ENCODE measurements around the gene TBC1D1. TPM values are rescaled to one million over a fixed set of nuclear protein-coding genes. Genes with fewer than 3 reads are reported as not detected.

Gene TBC1D1
- total and polyA plus RNA-seq, 2 of the 8 experiments (the other 6 are each of a cell fraction or from before 2014, with no cell fraction given), result 96.9 to 162 TPM

- TF ChIP-seq SIRT6 (IDR thresholded peaks at IDR 0.05; ENCODE audit: low read length), result no peak
- no peak for TF ChIP-seq MAFK (IDR thresholded peaks at IDR 0.05; ENCODE audit: low read depth, low read length)
Observed at GRCh38 chr4:38169524-38169923, 278.6 kb downstream of the TBC1D1 start (continued).
